Transverse colon (tissue), 3 donors: ENCODE results near the gene CYRIA.

ENCODE experiments used
- POLR2A ChIP-seq: fragments of 450-650 bp; IDR thresholded peaks from one replicate; pipeline ENCODE4 v1.6.1; 2016; ENCODE audit warnings: antibody characterized with exemption, mild to moderate bottlenecking, moderate library complexity
- TF ChIP-seq, protein P1 (sequence below), 5 experiments: fragments of 200-600 bp in 3 of 5; fragments of 450-650 bp in 2 of 5; sonication (generic) in 3 of 5; IDR thresholded peaks; 1 replicate in 2 of 5; 2 replicates in 3 of 5; pipeline ENCODE4 v1.5.1; 2016 to 2017; ENCODE audit warnings: antibody characterized with exemption in 5 of 5, inconsistent platforms in 3 of 5, mild to moderate bottlenecking in 2 of 5, moderate library complexity in 1 of 5

DNA sequence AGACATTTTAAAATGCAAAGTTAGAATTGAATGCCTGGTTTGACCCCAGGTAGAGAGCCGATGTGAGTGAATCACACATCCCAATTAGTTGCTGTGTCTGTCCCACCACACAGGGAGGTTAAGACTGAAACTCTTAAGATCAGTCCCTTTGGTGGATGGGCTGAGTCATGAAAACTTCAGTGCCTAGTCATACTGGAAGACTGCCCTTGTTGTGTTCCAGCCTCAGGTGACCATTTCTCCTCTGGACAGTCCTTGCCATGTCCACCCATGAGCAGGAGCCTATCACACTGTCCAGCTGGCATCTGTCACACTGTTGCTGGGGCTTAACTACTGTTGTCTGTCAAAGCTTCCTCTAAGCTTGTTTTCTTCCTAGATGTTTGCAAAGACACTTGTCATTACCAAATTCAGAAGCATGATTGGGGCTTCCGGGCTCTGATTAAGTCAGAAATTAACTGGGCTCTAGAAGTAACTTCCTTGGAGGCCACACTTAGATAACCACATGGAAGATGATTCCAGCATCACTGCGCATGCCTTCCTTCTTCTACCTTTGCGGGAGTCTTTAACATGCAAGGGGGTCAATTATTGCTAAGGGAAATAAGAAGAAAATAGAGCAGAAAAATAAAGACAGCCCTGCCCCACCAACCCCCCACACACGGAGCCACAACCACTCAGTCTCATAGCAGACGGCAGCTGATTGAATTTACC is 21.3 kb downstream of the CYRIA start:
- TF ChIP-seq, protein P1, sequence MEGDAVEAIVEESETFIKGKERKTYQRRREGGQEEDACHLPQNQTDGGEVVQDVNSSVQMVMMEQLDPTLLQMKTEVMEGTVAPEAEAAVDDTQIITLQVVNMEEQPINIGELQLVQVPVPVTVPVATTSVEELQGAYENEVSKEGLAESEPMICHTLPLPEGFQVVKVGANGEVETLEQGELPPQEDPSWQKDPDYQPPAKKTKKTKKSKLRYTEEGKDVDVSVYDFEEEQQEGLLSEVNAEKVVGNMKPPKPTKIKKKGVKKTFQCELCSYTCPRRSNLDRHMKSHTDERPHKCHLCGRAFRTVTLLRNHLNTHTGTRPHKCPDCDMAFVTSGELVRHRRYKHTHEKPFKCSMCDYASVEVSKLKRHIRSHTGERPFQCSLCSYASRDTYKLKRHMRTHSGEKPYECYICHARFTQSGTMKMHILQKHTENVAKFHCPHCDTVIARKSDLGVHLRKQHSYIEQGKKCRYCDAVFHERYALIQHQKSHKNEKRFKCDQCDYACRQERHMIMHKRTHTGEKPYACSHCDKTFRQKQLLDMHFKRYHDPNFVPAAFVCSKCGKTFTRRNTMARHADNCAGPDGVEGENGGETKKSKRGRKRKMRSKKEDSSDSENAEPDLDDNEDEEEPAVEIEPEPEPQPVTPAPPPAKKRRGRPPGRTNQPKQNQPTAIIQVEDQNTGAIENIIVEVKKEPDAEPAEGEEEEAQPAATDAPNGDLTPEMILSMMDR (IDR thresholded peaks at IDR 0.05) = no peak
- TF ChIP-seq POLR2A = no peak
